Subcutaneous adipose tissue (tissue), 4 donors: Measurements from ENCODE around the gene DKC1. TPM values are rescaled to one million over a fixed set of nuclear protein-coding genes. Genes with fewer than 3 reads are reported as not detected.

Experiments used
- CTCF ChIP-seq: fragments of 450-650 bp; IDR thresholded peaks from one replicate; pipeline ENCODE4 v1.5.1; 2016; ENCODE audit warnings: low read depth, mild to moderate bottlenecking, control low read depth, antibody characterized with exemption, moderate library complexity
- total RNA-seq, 4 donors: library from RNA; depleted of rRNA; stranded (reverse); fragments of >200 nt; gene quantifications; one replicate each; pipeline ENCODE4 v1.1.0, GENCODE V29; 2016

DKC1 gene
- total RNA-seq, 4 donors from 2014 or later, result 23.3 to 65.7 (median 42.1) TPM

GRCh38 chrX:154751203-154751668 is 11.4 kb upstream of the DKC1 start:
- TF ChIP-seq CTCF, result no peak

GRCh38 chrX:154751669-154752271 is 10.9 kb upstream of the DKC1 start:
- TF ChIP-seq CTCF, result no peak

GRCh38 chrX:154758696-154759095 is 4.0 kb upstream of the DKC1 start:
- no peak for TF ChIP-seq CTCF

GRCh38 chrX:154761977-154762536 is 607 bp upstream of the DKC1 start:
- TF ChIP-seq CTCF, result no peak

- TF ChIP-seq CTCF, result no peak
Observed at GRCh38 chrX:154774622-154775021, 12.0 kb downstream of the DKC1 start.

- no peak for TF ChIP-seq CTCF
Observed at GRCh38 chrX:154775419-154776349, 13.0 kb downstream of the DKC1 start.

GRCh38 chrX:154776753-154777152 is 14.1 kb downstream of the DKC1 start:
- TF ChIP-seq CTCF, result no peak
